ENCODE results near the gene TIPRL.

Gene TIPRL

GRCh38 chr1:168178638-168179437, at the start of gene TIPRL:
TIPRL (plus strand) TSS chr1:168178962; CDS start chr1:168179078, 116 bp downstream.
- DNase-seq = peak; percentile 99
- in situ Hi-C loops (cut with HindIII; ENCODE audit: low pct_ligation_motif_present, low pct_unique_long_range_greater_than_20kb, low sequenced_read_pairs) = no loop called here

DNA sequence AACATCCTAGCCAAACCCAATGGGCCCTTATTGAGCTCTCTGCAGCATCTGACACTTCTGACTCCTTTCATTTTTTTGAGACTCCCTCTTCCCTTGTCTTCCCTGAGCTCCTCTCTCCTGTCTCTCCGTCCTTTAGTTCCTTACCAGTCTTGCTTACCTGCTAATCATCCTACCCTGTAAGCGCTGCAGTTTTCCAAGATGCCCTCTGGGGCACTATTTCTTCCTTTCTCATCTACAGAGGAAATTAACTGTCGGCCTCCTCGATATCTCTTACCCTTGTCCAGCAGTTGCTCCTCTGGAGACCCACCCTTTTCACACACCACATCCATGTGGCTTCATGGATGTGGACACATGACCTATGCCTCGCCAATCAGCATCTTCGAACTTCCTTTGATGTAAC, 48.8 kb upstream of the TIPRL start:
- DNase-seq = no peak
- in situ Hi-C loops (cut with HindIII; ENCODE audit: low pct_ligation_motif_present, low pct_unique_long_range_greater_than_20kb, low sequenced_read_pairs) = no loop called here

- in situ Hi-C loops (cut with HindIII; ENCODE audit: low pct_ligation_motif_present, low pct_unique_long_range_greater_than_20kb, low sequenced_read_pairs) = no loop called here
- DNase-seq = no peak
Observed at GRCh38 chr1:168134132-168134531, 44.6 kb upstream of the TIPRL start.

DNA sequence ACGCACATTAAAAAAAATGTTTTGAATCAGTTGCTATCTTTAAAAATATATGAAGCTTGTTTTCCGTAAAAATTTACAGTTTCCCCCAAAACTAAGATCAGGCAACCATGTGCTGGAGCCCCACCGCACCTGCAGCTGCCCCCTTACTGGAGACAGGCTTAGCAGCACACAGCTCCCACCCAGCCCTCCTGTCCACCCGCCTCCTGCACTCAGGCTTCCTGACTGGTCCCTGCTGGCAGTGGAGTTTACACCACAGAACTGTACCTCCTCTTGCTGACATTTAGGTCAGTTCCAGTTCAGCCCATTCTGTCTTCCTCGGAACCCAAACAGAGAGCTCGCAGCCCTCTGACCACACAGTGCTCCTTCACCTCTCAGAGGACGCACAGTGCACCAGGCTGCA, 44.1 kb upstream of the TIPRL start:
- DNase-seq = no peak

GRCh38 chr1:168135116-168135920, 43.4 kb upstream of the TIPRL start:
- in situ Hi-C loops (cut with HindIII; ENCODE audit: low pct_ligation_motif_present, low pct_unique_long_range_greater_than_20kb, low sequenced_read_pairs) = no loop called here
- no peak for DNase-seq

More for the DNA sequence above, 44.1 kb upstream of the TIPRL start:
- in situ Hi-C loops (cut with HindIII; ENCODE audit: low pct_ligation_motif_present, low pct_unique_long_range_greater_than_20kb, low sequenced_read_pairs) = no loop called here

DNA sequence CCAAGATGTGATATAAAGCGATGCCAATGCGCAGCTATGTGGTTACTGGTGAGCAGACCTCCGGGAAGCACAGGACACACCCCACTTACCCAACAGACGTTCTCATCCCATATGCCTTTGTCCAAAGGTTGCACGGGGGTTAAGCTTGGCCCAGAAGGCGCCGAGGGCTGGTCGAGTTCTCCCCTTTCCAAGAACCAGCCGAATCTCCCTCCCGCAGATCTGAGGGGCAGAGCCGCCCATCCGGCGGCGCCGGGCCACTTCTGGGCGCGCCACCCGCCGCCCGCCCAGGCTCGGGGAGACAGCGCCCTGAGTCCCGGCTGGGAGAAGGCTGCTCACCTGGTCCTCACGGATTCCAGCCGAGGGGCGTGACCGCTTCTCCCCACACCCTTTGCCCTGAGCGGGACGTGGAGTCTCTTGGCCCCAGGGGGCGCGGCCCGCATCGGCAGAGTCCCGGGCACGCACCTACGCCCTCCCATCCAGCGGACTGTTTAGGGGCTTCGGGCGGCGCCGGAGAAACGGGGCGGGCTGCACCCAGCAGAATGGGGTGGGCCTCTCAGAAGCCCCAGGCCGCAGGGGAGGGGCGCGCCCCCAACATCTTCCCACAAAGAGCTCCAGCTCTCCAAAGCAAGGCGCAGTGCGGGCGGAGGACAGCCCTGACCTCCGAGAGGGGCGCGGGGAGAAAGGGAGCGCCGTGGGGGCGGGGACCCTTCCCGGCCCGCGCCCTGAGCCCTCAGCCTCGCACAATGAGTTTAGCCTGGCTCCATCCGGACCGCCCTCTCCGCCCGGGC, 42.6 kb upstream of the TIPRL start:
- DNase-seq = peak; percentile 24
- in situ Hi-C loops (cut with HindIII; ENCODE audit: low pct_ligation_motif_present, low pct_unique_long_range_greater_than_20kb, low sequenced_read_pairs) = no loop called here

DNA sequence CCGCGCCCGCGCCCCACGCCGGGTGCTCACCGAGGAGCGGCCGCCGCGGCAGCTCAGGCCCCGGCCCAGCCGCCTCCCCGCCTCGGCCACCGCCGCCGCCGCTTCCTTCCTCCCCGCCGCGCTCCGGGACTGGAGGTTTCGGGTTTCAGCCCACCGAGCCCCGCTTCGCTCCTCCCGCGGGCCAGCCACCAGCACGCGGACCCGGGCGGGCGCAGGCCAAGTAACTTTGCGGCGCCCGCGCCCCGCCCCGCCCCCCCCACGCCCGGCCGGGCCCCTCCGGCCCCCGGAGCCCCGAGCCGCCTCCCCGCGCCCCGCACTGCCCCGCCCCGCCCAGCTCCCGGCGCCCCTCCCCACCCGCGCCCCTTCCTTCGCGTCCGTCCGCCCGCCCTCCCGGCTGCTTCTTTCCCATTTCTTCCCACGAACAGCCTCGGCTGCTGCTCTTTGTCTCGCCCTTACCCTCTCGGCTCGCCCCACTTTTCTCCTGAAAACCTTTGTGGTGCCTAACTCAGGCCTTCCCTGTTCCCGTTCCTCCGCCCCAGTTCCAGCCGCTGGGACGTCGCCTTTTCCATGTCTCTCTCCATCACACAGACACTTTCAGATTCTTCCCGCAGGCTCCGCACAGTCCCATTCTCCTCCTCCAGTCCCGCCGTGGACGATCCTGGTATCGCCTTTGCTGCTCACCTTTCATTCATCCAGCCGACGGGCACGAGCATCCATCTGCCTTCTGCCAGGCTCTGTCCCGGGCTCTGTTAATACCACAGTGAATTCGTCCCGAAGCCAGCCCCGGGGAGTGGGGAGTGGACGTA, 41.9 kb upstream of the TIPRL start, which contains the start of gene GPR161:
Gene GPR161 (minus strand): TSS at position 222 of the 806 bp plus-strand sequence. CDS start 32,080 bp downstream, outside the sequence.
- DNase-seq = peak; percentile 57

DNA sequence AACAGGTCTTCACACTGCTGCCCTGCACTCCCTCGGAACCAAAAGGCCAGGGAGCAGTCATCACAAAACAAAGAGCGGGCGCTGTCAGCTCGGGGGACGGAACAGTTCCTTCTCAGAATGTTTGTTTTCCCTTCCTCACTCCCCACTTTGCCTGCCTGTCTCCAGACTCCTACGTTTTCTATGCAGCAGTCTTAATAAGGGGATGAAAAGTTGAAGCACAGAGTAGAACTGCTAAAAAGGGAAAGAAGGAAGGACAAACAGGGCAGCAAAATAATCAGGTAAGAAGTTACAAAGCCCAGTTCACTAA, 41.3 kb upstream of the TIPRL start:
- in situ Hi-C loops (cut with HindIII; ENCODE audit: low pct_ligation_motif_present, low pct_unique_long_range_greater_than_20kb, low sequenced_read_pairs) = no loop called here
- DNase-seq = no peak

More for the DNA sequence above, 41.9 kb upstream of the TIPRL start, which contains the start of gene GPR161:
- in situ Hi-C loops (cut with HindIII; ENCODE audit: low pct_ligation_motif_present, low pct_unique_long_range_greater_than_20kb, low sequenced_read_pairs) = no loop called here

DNA sequence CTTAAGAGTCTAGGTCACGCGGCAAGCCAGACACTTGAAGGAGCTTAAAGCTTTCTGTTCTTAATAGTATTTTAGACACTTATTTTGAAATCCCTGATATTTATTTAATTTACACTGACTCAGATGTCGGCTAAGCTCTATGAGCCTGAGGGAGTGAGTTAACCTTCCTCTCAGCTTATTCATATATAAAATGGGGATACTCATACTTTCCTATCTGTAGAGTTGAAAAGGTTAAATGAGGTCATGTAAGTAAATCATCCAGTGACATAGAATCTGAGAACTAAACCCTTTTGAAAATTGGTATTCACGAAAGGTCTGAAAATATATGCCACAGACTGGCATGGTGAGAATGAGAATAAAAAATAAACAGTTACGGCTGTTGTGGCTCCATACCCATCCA, 40.6 kb upstream of the TIPRL start:
- DNase-seq = no peak
- in situ Hi-C loops (cut with HindIII; ENCODE audit: low pct_ligation_motif_present, low pct_unique_long_range_greater_than_20kb, low sequenced_read_pairs) = no loop called here

GRCh38 chr1:168139070-168139469, 39.7 kb upstream of the TIPRL start:
- in situ Hi-C loops (cut with HindIII; ENCODE audit: low pct_ligation_motif_present, low pct_unique_long_range_greater_than_20kb, low sequenced_read_pairs) = no loop called here
- no peak for DNase-seq

GRCh38 chr1:168141871-168142385, 36.8 kb upstream of the TIPRL start:
- in situ Hi-C loops (cut with HindIII; ENCODE audit: low pct_ligation_motif_present, low pct_unique_long_range_greater_than_20kb, low sequenced_read_pairs) = no loop called here
- no peak for DNase-seq

DNA sequence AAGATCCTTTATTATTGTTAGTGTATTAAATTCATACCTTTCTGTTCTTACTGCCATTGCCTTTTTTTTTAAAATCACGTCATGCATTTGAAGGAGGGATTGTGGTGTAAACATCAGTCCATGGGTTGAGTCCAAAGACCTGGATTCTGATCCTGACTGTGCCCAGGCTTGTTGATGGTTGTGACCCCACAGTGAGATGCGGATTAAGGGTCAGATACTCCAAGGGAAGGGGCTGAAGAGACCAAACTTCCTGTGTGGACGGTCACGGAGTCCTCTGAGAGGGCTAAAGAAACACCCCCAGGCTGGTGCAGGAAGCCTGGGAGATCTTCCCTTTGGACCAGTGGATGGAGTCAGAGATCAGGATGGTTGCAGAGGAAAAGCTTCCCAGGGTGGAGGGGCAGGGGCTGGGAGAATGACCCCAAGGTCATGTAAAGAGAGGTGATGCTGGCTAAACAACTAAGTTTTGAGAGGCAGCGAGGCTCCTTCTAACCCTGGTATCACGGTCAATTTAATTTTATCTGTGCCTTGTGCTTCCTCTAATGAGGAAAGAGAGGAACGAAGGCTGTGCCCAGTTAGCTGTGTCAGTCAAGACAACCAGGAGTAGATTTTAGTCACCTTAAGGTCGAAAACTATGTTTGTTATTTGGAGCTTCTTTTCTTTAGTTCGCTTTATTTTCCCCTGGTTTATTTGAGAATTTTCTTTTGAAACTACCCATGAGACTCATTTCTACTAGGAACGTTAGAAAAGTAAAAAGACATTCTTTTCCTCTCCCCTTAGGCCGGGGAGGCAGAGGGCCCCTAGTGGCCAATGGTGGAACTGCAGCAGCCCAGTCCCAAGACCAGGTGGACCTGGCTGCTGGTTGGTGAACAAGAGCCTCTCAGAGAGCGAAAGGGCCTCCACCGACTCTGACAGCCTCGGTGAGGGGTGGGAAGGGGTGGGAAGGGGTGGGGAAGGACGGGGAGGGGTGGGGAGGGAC, 33.3 kb upstream of the TIPRL start:
- peak; percentile 92 for DNase-seq
- in situ Hi-C loops (cut with HindIII; ENCODE audit: low pct_ligation_motif_present, low pct_unique_long_range_greater_than_20kb, low sequenced_read_pairs) = no loop called here

DNA sequence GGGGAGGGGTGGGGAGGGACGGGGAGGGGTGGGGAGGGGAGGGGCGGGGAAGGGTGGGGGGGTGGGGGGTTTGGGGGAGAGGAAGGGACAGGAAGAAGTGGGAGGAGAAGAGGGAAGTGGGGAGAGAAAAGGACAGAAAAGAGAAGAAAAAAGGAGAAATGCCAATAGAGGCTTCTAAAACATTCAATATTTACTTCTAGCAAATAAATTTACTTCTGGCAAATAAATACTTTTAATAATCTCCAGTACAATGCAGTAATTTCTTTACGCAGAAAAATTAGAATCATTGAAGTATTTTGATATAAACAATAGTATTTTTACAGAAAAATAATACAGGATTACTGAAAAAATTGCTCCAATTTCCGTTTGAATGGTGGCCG, 32.6 kb upstream of the TIPRL start:
- in situ Hi-C loops (cut with HindIII; ENCODE audit: low pct_ligation_motif_present, low pct_unique_long_range_greater_than_20kb, low sequenced_read_pairs) = no loop called here
- no peak for DNase-seq

DNA sequence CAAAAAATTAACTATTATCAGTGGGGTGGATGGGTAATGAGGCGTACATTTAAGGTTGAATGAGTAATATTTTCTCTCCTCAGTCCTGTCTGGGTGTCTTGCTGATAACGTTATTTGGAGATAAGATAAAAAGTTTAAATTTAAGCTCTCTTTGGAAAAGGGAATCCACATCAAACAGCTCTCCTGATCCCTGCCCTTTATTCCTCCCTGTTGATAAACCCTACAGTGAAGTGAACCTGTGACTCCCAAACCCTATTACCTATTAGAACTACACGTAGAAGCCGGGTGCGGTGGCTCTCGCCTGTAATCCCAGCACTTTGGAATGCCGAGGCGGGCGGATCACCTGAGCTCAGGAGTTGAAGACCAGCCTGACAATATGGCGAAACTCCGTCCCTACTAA, 32.1 kb upstream of the TIPRL start:
- DNase-seq = no peak
- in situ Hi-C loops (cut with HindIII; ENCODE audit: low pct_ligation_motif_present, low pct_unique_long_range_greater_than_20kb, low sequenced_read_pairs) = no loop called here

DNA sequence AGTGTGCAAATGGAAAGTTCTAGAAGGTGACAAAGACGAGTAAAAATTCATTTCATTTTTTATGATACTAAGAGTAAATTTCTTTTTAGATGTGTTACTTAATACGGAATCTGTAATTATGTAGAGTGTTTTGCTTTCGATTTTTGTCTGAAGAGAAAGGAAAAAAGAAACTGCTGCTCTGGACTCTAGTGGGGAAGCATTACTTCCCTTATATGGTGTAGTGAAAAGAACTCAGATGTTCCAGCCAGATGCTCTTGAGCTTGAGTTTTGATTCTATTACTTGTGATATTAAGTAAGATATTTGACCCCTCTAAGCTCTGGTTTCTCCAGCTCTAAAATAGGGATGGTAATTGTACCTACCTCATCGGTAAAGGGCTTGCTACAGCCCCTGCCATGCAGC, 29.8 kb upstream of the TIPRL start:
- in situ Hi-C loops (cut with HindIII; ENCODE audit: low pct_ligation_motif_present, low pct_unique_long_range_greater_than_20kb, low sequenced_read_pairs) = no loop called here
- DNase-seq = no peak

- in situ Hi-C loops (cut with HindIII; ENCODE audit: low pct_ligation_motif_present, low pct_unique_long_range_greater_than_20kb, low sequenced_read_pairs) = no loop called here
- DNase-seq = no peak
Observed at GRCh38 chr1:168150283-168150682, 28.5 kb upstream of the TIPRL start.

GRCh38 chr1:168151935-168152334, 26.8 kb upstream of the TIPRL start:
- in situ Hi-C loops (cut with HindIII; ENCODE audit: low pct_ligation_motif_present, low pct_unique_long_range_greater_than_20kb, low sequenced_read_pairs) = no loop called here
- no peak for DNase-seq
